Measurements from ENCODE around the gene CTRB1.
"Not testable (repeated sequence)": the region's sequence is repeated elsewhere in the genome, so short reads cannot be mapped to it uniquely, and the experiment has no call there.

The CTRB1 gene

DNA sequence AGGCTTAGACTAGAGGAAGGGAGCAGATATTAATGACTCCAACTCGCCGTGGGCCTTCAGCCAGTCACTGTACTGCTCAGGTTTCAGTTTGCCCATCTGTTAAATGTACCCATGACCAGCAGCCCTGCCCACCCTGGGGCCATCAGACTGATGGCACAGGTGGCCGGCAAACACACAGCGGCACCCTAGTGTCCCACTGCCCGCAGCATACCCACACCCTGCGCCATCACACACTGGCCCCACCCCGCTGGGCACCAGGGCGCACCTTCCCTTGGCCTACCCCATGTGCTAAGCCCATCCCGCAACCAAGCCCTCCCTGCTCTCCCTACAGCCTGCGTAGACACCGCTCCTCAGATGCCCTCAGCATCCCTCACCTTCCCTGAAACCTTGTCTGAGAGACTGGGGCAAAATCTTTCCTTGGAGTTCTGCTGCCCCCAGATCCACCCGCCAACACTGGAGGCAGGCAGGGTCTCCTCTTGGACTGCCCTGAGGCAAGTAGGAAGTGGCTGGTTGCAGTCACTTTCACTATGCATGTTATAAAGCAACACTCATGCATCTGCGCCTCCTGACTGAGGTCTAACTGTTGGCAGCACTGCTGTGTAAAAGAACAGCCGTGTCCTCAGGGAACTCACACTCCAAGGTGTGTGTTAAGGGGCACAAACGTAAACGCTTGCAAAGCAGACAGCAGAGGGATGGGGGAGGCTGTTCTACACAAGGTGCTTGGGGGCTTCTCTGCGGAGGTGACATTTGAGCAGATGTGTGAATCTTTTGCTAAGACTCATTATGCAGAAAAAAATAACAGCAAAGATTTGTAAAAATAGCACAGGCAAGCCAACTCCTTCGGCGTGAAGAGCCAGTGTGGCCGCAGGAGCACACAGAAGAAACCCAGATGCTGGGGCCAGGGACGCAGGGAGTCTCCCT is 39.4 kb downstream of the CTRB1 start:
- DNase-seq: no peak

- DNase-seq: no peak
Observed at GRCh38 chr16:75258807-75259141, 40.0 kb downstream of the CTRB1 start.

GRCh38 chr16:75260851-75261589 is 42.2 kb downstream of the CTRB1 start:
- no peak for DNase-seq

DNA sequence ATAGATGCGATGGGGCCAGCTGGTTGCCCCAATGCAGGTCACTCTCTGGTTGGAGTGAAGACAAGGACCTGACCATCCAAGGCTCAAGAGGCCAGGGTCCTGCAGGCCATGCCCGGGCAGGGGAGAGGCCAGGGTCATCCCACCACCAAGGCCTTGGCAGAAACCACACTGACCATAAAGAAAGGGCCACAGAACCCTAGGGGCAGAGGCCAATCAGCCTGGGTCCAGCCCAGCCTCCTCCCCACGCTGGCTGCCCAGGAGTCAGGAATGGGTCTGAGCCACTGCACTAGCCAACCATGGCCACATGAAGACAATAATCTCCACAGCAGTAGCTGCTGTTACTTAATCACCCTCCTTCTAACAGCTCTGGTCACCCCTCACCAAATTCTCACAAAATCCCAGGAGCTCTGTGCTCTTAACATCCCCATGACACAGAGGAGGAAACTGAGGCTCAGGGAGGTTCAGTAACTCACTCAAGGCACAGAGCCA is 42.8 kb downstream of the CTRB1 start:
- no peak for DNase-seq

DNA sequence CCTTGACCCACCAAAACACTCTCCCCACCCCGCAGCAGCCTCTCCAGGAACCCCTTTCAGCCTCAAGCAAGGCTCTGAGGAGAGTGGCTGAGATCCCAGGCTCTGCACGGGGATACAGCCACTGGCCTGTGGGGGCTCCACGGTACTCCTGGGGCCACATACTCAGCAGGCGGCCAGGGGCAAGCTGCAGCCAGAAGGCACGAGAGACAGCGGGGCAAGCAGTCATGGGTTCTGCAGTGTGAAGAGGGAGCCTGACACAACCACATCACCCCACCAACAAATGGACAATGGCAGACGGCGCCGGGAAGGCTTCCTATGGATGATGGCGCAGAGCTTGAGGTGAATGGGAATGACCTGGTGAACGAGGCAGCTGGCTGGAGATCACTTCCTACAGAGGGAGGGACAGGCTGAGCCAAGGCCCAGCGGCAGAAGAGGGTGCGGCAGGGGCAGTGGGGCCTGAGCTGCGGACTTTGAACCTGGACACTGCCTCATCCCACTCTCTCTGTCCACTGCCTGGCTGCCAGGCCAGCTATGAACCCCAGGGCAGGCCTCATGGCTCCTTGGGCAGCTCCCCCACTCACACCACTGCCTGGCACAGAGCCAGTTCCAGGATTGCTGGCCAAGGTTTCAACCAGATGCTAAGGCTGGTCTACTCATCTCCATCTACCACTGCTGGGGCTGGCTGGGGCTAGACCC is 43.5 kb downstream of the CTRB1 start:
- DNase-seq: peak; percentile 31

- no peak for DNase-seq
Observed at GRCh38 chr16:75262800-75263127, 44.0 kb downstream of the CTRB1 start.

GRCh38 chr16:75263291-75263962 is 44.6 kb downstream of the CTRB1 start:
- no peak for DNase-seq

DNA sequence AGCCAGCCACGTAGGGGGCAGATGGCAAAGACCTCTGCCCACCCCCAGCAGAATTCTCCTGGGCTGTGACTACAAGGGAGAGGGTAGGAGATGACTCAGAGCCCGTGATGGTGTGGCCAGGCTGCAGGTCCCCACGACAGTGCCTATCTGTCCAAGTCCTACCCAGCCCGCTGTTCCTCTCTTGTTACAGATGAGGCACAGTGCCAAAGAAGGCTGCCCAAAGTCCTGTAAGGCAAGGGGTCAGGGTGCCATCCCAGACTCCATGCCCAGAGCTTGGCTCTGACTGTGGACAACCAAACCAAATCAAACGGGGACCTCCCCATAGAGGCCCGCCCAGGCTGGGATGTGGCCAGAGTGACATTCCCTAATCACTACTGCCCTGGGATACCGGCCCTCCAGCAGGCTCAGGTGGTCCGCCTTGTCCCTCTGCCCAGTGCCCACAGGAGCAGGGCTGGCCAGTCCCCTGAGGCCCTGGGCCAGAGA is 45.2 kb downstream of the CTRB1 start:
- DNase-seq: no peak

DNA sequence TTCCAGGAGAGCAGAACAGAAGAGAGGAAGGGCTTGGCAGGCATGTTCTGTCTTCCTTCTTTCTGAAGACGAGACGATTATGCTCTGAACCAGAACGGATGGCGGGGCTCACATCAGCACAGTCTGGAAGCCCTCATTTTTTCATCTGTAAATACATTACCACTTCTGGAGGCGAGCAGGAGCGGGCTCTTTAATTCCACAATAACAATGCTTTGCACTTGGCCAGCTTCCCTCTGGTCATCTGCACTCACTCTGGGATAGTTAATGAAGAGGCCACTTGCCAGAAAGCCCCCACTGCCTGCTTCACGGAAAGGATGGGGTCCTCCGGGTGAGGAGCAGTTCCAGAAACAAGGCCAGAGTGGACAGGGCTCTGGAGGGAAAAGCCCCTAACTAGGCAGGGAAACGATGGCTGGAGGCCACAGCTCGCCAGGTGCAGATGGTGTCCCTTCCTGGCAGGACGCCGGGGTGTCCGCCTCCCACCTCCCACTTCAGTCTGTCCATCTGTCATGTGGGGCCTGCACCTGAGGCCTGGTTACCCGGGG is 45.7 kb downstream of the CTRB1 start:
- DNase-seq: peak; percentile 38

DNA sequence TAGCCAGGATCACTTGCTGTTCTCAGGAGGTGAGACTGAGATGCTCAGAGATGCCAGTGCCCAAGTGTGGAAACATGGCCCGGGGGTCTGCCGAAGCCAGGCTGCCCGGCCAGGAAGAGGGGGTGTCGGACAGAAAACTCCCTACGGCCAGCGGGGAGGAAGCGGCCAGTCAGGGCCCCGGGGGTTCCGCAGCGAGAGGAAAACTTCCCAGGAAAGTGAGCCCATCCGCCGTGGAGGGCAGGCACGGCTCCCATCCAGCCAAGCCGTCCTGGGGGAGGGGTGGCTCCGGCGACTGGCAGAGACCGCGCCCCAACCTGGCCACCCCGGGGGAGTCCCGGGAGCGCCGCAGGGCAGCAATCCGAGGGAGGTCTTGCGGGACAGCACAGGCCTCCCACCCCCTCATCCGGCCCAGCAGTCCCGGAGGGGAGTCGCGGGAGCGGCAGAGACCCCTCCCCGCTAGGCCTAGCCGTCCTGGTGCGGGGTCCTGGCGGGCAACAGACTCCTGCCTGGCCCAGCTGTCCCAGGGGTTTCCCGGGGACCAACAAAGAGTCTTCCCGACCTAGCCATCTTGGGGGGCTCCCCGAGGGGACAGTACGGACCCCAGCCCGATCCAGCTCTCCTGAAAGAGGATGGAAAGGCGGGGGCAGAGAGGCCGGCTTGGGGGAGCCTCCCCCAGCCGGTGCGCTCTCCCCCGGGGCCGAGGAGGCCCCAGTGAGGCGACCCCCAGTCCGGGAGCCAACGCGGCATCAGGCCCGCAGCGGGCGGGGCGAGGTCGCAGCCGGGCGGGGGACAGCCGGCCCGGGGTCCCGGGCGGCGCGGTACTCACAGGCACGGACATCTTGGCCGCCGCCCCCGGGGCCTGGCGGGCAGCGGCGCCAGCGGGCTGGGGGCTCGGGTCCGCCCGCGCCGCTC is 46.5 kb downstream of the CTRB1 start:
- no peak for DNase-seq

GRCh38 chr16:75265911-75266701 is 47.3 kb downstream of the CTRB1 start:
- peak; percentile 45 for DNase-seq

DNA sequence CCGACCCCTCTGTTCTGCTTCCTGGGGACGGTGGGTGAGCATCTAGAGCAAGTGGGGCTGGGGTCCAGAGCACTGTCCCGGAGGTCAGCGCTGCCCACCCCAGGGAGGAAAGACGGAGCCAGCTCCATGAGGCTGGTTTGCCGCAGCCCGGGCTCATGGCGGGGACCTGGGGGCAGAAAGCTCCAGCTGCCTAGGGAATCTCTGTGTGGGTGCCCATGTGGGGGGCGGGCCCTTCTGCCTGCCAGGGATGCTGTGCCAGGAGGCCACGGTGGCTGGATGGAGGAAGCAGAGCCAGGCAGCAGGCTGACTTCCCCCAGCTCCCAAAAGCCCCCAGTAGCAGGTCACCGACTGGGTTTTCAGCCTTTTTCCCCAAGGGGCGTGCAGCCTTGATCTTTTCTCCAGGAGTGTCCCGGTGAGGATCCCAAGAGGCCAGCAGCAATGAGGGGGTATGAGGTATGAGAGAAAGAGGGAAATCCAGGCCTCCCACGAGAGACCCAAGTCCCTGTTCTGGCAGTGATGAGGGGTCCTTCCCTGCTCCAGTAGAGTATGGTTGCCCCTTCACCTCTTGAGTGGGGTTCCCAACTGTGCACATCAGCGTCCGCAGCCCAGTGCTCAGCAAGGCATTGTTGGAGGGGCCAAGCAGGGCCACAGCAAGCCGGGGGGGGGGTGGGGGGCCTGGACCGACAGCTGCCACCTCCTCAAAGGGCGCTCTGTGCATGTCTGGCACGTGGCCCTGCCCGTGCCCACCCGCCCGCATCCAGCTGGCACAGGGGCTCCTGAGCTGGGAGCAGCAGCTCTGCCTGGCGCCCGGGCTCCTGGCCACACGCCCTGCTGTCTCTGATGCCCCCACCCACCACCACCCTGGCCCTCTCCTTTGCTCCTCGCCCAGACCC is 48.2 kb downstream of the CTRB1 start:
- peak; percentile 61 for DNase-seq

- DNase-seq: peak; percentile 89
Observed at GRCh38 chr16:75267631-75268264, 49.0 kb downstream of the CTRB1 start.

GRCh38 chr16:75269358-75269757 is 50.6 kb downstream of the CTRB1 start:
- not testable (repeated sequence) for DNase-seq

DNA sequence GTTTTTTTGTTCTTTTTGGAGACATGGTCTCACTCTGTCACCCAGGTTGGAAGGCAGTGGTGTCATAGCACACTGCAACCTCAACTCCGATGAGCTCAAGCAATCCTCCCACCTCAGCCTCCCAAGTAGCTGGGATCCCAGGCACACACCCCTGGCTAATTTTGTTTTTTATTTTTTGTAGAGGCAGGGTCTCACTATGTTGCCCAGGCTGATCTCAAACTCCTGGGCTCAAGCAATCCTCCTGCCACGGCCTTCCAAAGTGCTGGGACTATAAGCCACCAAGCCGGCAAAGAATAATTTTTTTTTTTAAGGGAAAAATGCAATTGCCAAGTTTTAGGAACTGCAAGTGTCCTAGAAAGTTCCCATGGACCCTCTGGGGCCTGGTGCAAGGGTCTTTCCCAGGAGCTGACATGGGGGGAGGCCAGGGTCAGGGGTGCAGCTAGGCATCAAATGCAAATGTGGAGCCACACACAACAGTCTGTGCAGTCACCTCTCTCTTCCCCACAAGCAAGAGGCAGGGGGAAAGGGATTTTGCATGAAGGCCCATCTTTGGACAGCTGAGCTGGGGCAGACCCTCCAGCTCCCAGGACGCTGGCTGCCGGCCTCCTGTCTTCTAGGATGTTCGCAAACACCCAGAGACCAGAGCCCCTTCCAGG is 52.8 kb downstream of the CTRB1 start:
- DNase-seq: no peak

DNA sequence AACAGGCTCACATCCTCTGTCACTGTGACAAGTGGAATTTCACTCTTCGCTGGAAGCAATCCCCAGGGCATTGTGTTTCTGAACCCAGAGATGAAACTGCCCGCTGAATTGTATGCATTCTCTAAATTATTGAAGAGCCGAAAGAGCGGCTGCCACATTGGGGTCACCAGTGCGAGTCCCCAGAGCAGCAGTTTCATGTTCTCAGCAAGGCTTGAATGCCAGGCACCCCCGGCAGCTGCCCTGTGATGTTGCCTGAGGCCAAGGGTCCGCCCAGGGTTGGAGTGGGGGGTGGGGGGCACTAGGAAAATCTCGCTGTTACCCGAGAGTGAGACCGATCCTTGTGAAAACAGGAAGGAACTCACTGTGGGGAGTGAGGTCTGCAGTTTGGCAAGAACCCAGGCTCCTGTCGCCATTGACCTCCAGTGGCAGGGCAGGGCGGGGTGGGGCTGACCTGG is 53.3 kb downstream of the CTRB1 start:
- DNase-seq: no peak

DNA sequence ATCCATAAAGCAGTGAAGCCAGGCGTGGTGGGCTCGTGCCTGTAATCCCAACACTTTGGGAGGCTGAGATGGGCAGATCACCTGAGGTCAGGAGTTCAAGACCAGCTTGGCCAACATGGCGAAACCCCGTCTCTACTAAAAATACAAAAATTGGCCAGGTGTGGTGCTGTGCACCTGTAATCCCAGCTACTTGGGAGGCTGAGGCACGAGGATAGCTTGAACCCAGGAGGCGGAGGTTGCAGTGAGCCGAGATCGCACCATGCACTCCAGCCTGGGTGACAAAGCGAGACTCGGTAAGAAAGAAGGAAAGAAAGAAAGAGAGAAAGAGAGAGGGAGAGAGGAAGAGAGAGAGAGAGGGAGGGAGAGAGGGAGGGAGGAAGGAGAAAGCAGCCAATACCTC is 53.8 kb downstream of the CTRB1 start:
- DNase-seq: not testable (repeated sequence)

Data from NCI-H1092 (cell line).